Left ventricle myocardium inferior (tissue), 1 donor: ENCODE results near the gene KHNYN. TPM values are rescaled to one million over a fixed set of nuclear protein-coding genes. Genes with fewer than 3 reads are reported as not detected.

Experiments used
- DNase-seq: peaks from one replicate; pipeline ENCODE4 v3.0.0-alpha.2; 2020
- H3K27ac ChIP-seq: fragments of 200-600 bp; replicated peaks from 2 replicates; pipeline ENCODE4 v1.8.0; 2021
- H3K27me3 ChIP-seq: fragments of 200-600 bp; 2 replicates; pipeline ENCODE4 v1.8.0; 2021; ENCODE audit warnings: low read depth
- H3K36me3 ChIP-seq: fragments of 200-600 bp; 2 replicates; pipeline ENCODE4 v1.8.0; 2021
- H3K4me1 ChIP-seq: fragments of 200-600 bp; 2 replicates; pipeline ENCODE4 v1.8.0; 2021
- H3K4me3 ChIP-seq: fragments of 200-600 bp; 2 replicates; pipeline ENCODE4 v1.8.0; 2021; ENCODE audit warnings: mild to moderate bottlenecking, moderate library complexity
- H3K9me3 ChIP-seq: fragments of 200-600 bp; replicated peaks from 2 replicates; pipeline ENCODE4 v1.8.0; 2021
- CTCF ChIP-seq: fragments of 200-600 bp; IDR thresholded peaks from 2 replicates; pipeline ENCODE4 v1.8.0; 2021; ENCODE audit warnings: antibody characterized with exemption, mild to moderate bottlenecking, borderline replicate concordance
- intact Hi-C: fragments of 100-400 bp; cut with micrococcal nuclease; formaldehyde crosslinking; loops from one replicate; pipeline ENCODE4 v1.11.0; 2022
- total RNA-seq: library from RNA; stranded (reverse); fragmentation: NEBNext Ultra II Directional; extraction: Animal tissue kit (Norgen Biotek cat#: 25700); gene quantifications from one replicate; pipeline ENCODE4 v1.2.1, GENCODE V29; 2021
- donor health status: DM: no; HTN: yes; CAD: no; lungs with severe emphysema.

The KHNYN gene
- total RNA-seq, 1 donor from 2014 or later, result 20.5 TPM

DNA sequence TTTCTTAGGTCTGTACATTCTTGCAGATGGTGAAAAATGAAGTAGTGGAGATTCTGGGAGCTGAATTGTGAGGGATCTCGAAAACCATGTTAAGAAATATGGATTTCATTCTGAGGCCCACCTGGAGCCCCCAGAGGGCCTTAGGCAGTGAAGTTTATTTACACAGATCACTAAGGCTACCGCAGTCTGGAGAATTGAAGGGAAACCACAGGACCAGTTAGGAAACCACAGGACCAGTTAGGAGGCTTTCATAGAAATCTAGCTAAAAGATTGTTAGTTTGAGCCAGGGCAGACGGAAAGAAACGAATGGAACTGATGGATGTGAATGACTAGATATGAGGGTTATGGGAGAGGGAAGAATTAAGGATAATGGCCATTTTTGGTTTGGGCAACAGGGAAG lies 7.5 kb upstream of the KHNYN start:
- Histone ChIP-seq H3K4me3 (no peak overlapping the region), H3K27ac (no peak overlapping the region), H3K4me1 (peaks cover 44% of the 10 kb centered on the region), H3K27me3 (no peaks in the 10 kb centered on the region), H3K9me3 (no peaks in the 10 kb centered on the region), H3K36me3 (no peaks in the 10 kb centered on the region)
- TF ChIP-seq CTCF, result no peak
- no peak for DNase-seq
- intact Hi-C loops, result no loop called here

- TF ChIP-seq CTCF, result no peak
- no peak for DNase-seq
- intact Hi-C loops, result no loop called here
- peaks cover 43% of the 10 kb centered on the region for H3K4me1 ChIP-seq
- H3K36me3 ChIP-seq, result no peaks in the 10 kb centered on the region
- no peak overlapping the region for H3K27ac ChIP-seq
- no peaks in the 10 kb centered on the region for H3K27me3 ChIP-seq
- H3K4me3 ChIP-seq, result no peak overlapping the region
- H3K9me3 ChIP-seq, result no peaks in the 10 kb centered on the region
Observed at GRCh38 chr14:24422694-24423601, 6.8 kb upstream of the KHNYN start.

GRCh38 chr14:24425704-24426103 lies 4.0 kb upstream of the KHNYN start:
- no peak for TF ChIP-seq CTCF
- Histone ChIP-seq H3K4me1 (peaks cover 45% of the 10 kb centered on the region), H3K4me3 (no peak overlapping the region), H3K36me3 (no peaks in the 10 kb centered on the region), H3K9me3 (no peaks in the 10 kb centered on the region), H3K27ac (peak overlapping the region; percentile 69), H3K27me3 (no peaks in the 10 kb centered on the region)
- intact Hi-C loops, result no loop called here
- no peak for DNase-seq

GRCh38 chr14:24426150-24426911 lies 3.4 kb upstream of the KHNYN start:
- no peaks in the 10 kb centered on the region for H3K9me3 ChIP-seq
- H3K36me3 ChIP-seq, result no peaks in the 10 kb centered on the region
- no peak for DNase-seq
- H3K4me3 ChIP-seq, result no peak overlapping the region
- peak overlapping the region; percentile 69 for H3K27ac ChIP-seq
- no peaks in the 10 kb centered on the region for H3K27me3 ChIP-seq
- intact Hi-C loops, result no loop called here
- TF ChIP-seq CTCF, result no peak
- H3K4me1 ChIP-seq, result peaks cover 52% of the 10 kb centered on the region

DNA sequence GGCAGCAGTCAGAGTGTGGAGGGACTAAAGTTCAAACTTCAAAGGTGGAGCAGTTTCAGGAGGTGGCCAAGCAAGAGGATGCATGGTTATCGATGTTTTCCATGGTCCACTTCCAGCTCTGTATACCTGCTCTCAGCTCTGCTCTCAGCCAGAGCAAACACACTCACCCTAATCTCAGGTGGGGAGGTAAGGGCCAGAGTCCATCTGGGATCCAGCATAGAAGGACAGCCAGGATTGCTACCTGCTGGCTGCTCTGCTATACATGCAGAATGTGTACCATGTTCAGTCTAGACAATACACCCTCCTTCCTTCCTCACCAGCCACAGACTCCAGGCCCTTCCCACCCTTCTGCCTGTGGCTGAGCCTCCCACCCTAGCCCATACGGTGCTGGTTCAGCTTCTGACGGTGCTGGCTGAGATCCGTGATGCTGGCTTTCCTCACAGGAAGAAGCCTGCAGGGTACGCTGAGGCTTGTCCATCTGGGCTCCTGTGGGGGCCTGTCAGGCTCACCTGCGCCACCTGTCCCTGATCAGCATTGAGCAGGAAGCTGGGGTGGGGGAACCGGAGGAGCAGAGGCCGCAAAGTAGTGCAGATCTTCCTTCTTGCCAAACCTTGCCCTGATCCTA lies 2.7 kb upstream of the KHNYN start:
- Histone ChIP-seq H3K27me3 (no peaks in the 10 kb centered on the region), H3K4me3 (no peak overlapping the region), H3K27ac (peak overlapping the region; percentile 21), H3K9me3 (no peaks in the 10 kb centered on the region), H3K36me3 (no peaks in the 10 kb centered on the region), H3K4me1 (peaks cover 59% of the 10 kb centered on the region)
- intact Hi-C loops, result no loop called here
- no peak for DNase-seq
- TF ChIP-seq CTCF, result no peak
